SK-N-MC (cell line): ENCODE results near the gene SAMD14.

ENCODE experiments used
- DNase-seq: peaks from one replicate; pipeline ENCODE4 v3.0.0-alpha.2; 2011; ENCODE audit warnings: low read depth, low spot score
- H3K27ac ChIP-seq: fragments of 200-600 bp; sonication (generic); 2 replicates; pipeline ENCODE4 v1.5.1; 2016; ENCODE audit warnings: mixed run types
- H3K36me3 ChIP-seq: fragments of 200-600 bp; sonication (generic); 2 replicates; pipeline ENCODE4 v1.6.1; 2017; ENCODE audit warnings: antibody characterized with exemption, low read length, mixed read lengths; ENCODE audit not compliant: insufficient read depth
- H3K4me3 ChIP-seq: fragments of 200-600 bp; sonication (generic); 2 replicates; pipeline ENCODE4 v1.5.1; 2016
- H3K9ac ChIP-seq: fragments of 200-600 bp; sonication (generic); 2 replicates; pipeline ENCODE4 v1.8.0; 2017; ENCODE audit warnings: mixed run types, mixed read lengths; ENCODE audit not compliant: insufficient read length
- H3K9me3 ChIP-seq: fragments of 200-600 bp; sonication (generic); 2 replicates; pipeline ENCODE4 v1.6.1; 2017; ENCODE audit warnings: low read depth, mild to moderate bottlenecking, antibody characterized with exemption, low read length, moderate library complexity, mixed read lengths
- EZH2 ChIP-seq: fragments of 200-600 bp; sonication (generic); IDR thresholded peaks from one replicate; pipeline ENCODE4 v1.6.1; 2017; ENCODE audit warnings: antibody characterized with exemption
- FOXP2 ChIP-seq: optimal IDR thresholded peaks from 2 replicates; pipeline ENCODE3; 2011; ENCODE audit warnings: mild to moderate bottlenecking, moderate library complexity; ENCODE audit not compliant: insufficient read depth; ENCODE audit errors: extremely low read length, control extremely low read depth
- POLR2AphosphoS5 ChIP-seq: IDR thresholded peaks from 2 replicates; pipeline ENCODE4 v1.6.1; 2012; ENCODE audit warnings: mild to moderate bottlenecking, low read depth, low read length, borderline replicate concordance

The SAMD14 gene

GRCh38 chr17:50151041-50151936 is 21.3 kb upstream of the SAMD14 start:
- peak overlapping the region; percentile 89 for H3K27ac ChIP-seq

GRCh38 chr17:50150354-50151040 is 20.5 kb upstream of the SAMD14 start, which contains the start of gene PPP1R9B:
PPP1R9B (minus strand) TSS chr17:50150677; CDS start chr17:50150513, 164 bp downstream.
- peak within 1 kb of the TSS; percentile 100 for H3K4me3 ChIP-seq
- peaks cover 1% of the 10 kb centered on the region; the same call in 1 of the 2 replicates for H3K36me3 ChIP-seq
- H3K9ac ChIP-seq = peak within 1 kb of the TSS; percentile 91
- TF ChIP-seq POLR2AphosphoS5 = no peak
- no peak for TF ChIP-seq EZH2
- no peak for TF ChIP-seq FOXP2
- DNase-seq = no peak
- H3K9me3 ChIP-seq = no peaks in the 10 kb centered on the region
- H3K27ac ChIP-seq = peak within 1 kb of the TSS; percentile 89

More at GRCh38 chr17:50151041-50151936, 21.3 kb upstream of the SAMD14 start:
- no peaks in the 10 kb centered on the region for H3K36me3 ChIP-seq
- H3K4me3 ChIP-seq = peak overlapping the region; percentile 100
- TF ChIP-seq POLR2AphosphoS5 (peak; percentile 57), FOXP2 (no peak)
- no peaks in the 10 kb centered on the region for H3K9me3 ChIP-seq
- DNase-seq = no peak
- peak overlapping the region; percentile 91 for H3K9ac ChIP-seq

GRCh38 chr17:50149417-50150353 is 19.7 kb upstream of the SAMD14 start:
- H3K27ac ChIP-seq = peak overlapping the region; percentile 60; the same call in 1 of the 2 replicates
- DNase-seq = no peak
- TF ChIP-seq POLR2AphosphoS5 (no peak; the same call in 1 of the 2 replicates), EZH2 (no peak)
- no peaks in the 10 kb centered on the region for H3K9me3 ChIP-seq
- H3K36me3 ChIP-seq = peaks cover 9% of the 10 kb centered on the region; the same call in 1 of the 2 replicates
- peak overlapping the region; percentile 91 for H3K9ac ChIP-seq
- peak overlapping the region; percentile 100 for H3K4me3 ChIP-seq

- no peak for DNase-seq
- no peak for TF ChIP-seq EZH2
- TF ChIP-seq POLR2AphosphoS5 = 0 out of 2 replicates have a peak, but pooled peaks have one; percentile 17
- no peaks in the 10 kb centered on the region for H3K9me3 ChIP-seq
- peak overlapping the region; percentile 60; the same call in 1 of the 2 replicates for H3K27ac ChIP-seq
- peak overlapping the region; percentile 91 for H3K9ac ChIP-seq
- H3K4me3 ChIP-seq = peak overlapping the region; percentile 100
- peaks cover 15% of the 10 kb centered on the region; the same call in 1 of the 2 replicates for H3K36me3 ChIP-seq
These were observed 19.1 kb upstream of the SAMD14 start for GRCh38 chr17:50149091-50149416.

GRCh38 chr17:50148226-50149090 is 18.5 kb upstream of the SAMD14 start:
- no peak for DNase-seq
- peak overlapping the region; percentile 61 for H3K9ac ChIP-seq
- H3K9me3 ChIP-seq = no peaks in the 10 kb centered on the region
- no peak for TF ChIP-seq POLR2AphosphoS5
- TF ChIP-seq FOXP2 = no peak
- TF ChIP-seq EZH2 = no peak
- peak overlapping the region; percentile 100 for H3K4me3 ChIP-seq
- peak overlapping the region; percentile 31; the same call in 1 of the 2 replicates for H3K27ac ChIP-seq
- peaks cover 21% of the 10 kb centered on the region; the same call in 1 of the 2 replicates for H3K36me3 ChIP-seq

GRCh38 chr17:50147841-50148225 is 17.9 kb upstream of the SAMD14 start:
- Histone ChIP-seq H3K27ac (peak overlapping the region; percentile 5; the same call in 1 of the 2 replicates), H3K9me3 (no peaks in the 10 kb centered on the region), H3K36me3 (peaks cover 26% of the 10 kb centered on the region; the same call in 1 of the 2 replicates), H3K4me3 (peak overlapping the region; percentile 100), H3K9ac (peak overlapping the region; percentile 55)
- no peak for DNase-seq
- TF ChIP-seq POLR2AphosphoS5 (no peak), FOXP2 (no peak), EZH2 (no peak)
